GM15510 (cell line): Measurements from ENCODE around the gene TYK2.

ENCODE experiments used
- POLR2A ChIP-seq: IDR thresholded peaks from 3 replicates; pipeline ENCODE4 v1.6.1; 2011; ENCODE audit warnings: borderline replicate concordance; ENCODE audit not compliant: insufficient read length; ENCODE audit errors: extremely low read depth

TYK2 gene

DNA sequence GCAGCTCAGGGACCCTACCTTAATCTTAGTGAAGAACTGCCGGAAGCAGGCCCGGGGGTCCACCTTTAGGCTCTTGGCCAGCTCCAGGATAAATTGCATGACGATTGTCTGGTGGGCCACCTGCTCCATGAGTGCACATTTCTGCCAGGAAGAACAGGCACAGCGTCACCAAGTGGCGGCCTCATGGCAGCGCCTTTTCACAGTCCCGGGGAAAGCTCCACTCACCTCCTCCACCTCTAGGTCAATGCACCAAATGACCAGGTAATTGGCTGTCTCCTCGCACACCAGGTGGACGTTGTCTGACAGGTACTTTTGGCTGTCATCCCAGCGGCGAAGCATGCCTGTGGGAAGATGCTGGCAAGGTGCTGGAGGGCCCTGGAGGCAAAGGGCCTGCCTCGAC is 14.6 kb upstream of the TYK2 start:
- no peak for TF ChIP-seq POLR2A

DNA sequence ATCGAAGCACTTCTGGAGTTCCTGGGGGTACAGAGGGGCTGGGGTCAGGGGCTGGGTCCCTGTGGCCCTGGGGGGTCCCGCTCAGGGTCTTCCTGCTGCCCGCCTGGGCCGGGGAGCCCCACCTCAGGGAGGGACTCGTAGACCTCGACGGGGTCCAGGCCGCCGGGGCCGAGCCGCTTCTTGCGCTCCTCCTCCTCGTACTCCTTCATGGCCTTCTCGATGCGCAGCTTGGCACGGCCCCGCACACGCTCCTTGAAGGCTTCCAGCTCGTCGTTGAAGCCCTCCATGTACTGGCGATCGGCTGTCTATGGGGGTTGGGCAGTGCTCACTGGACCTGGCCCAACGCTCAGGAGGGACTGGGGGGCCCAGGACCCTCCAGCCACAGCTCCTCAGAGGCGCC is 12.8 kb upstream of the TYK2 start:
- TF ChIP-seq POLR2A, result no peak

DNA sequence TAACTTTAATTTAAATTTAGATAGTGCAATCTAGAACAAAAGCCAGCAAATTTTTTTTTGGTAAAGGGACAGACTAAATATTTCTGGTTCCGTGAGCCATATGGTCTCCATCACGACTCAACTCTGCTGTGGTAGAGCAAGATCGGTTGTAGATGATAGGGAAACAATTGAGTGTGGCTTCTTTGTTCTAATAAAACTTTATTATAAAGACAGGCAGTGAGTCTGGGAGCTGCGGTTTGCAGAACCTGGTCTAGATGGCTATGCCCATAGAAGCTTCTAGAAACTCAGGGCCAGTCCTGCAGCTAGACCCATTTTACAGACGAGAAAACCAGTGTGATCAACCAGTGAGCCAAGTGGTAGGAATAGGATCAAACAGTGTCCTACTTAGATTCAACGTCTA is 11.7 kb upstream of the TYK2 start:
- no peak for TF ChIP-seq POLR2A

DNA sequence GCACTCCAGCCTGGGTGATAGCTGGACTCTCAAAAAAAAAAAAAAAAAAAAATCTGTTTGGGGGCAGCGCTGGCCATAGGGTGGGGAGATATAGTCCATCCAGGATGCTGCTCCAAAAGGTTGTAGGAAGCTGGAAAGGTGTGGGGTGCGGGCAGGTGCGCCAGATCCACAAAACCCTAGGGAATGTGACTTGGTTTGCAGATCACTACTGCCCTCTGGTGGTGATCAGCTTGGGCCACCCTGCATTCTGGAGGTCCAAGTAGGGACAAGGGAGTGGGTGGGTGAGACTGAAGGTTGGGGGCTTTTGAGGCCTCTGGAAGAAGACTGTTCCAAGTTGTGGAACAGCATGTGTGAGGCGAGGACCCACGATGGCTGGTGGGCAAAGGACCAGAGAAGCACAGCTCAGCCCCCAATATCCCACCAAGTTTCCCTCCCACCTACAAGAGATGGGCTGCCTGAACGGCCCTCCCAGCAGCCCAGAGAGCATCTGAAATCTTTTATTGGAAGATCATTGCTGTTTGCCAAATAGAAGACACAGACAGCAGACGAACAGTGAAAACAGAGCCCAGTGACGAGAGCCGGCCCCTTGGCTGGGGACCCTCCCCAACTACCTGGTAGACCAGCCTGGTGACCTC is 10.4 kb upstream of the TYK2 start:
- TF ChIP-seq POLR2A, result no peak

DNA sequence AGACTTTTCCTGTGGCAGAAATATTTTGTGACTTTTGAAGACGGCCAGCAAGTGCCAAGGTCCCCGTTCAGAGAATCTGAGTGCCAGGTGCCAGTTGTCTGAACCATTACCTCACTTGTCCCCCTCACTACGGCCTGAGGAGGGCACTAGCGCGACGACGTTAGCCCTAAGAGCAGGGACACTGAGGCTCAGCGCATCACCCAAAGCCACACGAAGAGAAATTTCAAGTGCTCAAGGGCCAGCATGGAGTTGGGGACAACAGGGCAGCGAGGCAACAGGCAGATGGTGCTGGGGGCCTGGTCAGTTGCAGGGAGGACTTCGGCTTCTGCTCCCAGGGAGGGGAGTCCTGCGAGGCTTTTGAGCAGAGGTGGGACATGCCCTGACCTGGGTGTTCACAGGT is 9.5 kb upstream of the TYK2 start:
- TF ChIP-seq POLR2A, result no peak

DNA sequence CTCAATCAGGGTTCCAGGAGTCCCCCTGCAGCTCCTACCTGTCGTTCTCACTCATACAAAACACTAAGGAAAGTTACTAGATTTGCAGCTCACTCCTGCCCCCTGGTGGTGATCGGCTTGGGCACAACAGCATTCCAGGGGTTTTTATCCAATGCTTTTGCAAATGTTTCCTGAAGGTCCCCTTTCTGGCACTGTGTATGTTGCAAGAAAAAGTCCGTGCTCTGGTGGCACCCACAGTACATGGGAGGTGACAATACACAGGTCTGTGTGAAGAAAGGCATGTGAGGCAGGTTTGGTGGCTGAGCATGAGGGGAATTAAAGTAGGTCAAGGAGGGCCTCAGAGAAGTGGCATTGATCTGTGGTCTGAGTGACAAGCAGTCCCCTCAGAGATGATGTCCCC is 8.6 kb upstream of the TYK2 start:
- no peak for TF ChIP-seq POLR2A

DNA sequence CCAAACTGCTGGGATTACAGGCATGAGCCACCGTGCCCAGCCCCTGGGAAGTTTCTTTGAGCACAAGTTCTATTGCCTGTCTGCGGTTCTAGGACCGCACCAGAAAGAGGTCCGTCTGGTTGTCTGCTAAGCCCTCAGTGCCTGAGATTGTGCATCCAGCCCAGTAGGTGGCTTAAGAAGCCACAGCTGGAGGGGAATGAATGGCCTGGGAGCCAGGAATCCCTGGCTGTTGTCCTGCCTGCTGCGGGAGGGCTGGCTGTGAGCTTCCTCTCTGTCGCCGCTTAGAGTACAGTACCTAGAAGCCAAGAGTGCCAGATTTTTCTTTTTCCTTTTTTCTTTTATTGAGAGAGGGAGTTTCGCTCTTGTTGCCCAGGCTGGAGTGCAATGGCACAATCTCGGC is 4.2 kb upstream of the TYK2 start:
- TF ChIP-seq POLR2A, result no peak

DNA sequence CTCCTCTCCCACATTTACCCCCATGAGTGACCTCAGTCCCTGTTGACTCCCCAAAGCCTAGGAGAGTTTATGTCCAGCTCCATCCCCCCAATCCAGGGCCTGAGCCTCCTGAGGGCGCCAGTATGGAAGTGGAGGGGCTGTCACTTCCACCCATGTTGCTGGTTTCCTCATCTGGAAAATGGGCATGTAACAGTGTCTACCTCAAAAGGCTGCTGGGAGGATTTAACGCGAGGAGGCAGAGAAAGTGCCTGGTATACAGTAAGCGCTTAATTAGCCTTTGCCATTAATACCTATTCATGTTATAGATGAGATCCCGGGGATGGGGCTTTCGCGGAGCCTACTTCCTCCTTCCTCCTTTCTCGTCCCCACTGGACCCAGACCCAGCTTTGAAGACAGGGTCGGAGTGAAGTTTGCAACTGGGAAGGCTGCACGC is 476 bp downstream of the TYK2 start:
- TF ChIP-seq POLR2A, result no peak

DNA sequence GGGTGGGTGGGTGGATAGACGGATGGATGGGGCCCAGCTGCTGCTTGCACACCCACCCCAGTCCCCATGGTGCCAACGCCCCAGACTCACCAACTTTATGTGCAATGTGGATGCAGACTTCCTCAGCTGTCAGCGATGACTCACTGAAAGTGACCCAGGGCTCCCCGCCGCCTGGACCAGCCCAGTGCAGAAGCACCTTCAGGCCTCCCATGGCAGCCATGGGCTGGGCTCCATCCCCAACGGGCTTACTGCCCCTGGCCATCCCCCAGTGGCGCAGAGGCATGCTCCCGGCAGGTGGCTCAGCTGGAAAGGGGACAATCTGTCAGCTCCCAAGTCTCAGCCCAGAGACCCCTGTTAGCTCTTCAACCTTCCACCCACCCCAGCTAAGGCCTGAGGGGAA is 2.2 kb downstream of the TYK2 start:
- no peak for TF ChIP-seq POLR2A

DNA sequence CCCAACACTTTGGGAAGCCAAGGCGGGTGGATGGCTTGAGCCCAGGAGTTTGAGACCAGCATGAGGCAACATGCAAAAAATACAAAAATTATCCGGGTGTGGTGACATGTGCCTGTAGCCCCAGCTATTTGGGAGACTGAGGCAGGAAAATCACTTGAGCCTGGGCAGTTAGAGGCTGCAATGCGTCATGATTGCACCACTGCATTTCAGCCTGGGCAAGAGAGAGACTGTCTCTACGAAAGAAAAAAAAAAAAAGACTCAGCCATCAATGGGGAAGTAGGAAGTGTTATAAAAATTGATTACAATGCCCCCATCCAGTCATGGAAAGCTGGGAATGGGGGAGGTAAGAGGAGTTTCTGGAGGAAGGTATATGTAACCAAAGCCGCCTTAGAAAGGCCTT is 5.4 kb downstream of the TYK2 start:
- no peak for TF ChIP-seq POLR2A

DNA sequence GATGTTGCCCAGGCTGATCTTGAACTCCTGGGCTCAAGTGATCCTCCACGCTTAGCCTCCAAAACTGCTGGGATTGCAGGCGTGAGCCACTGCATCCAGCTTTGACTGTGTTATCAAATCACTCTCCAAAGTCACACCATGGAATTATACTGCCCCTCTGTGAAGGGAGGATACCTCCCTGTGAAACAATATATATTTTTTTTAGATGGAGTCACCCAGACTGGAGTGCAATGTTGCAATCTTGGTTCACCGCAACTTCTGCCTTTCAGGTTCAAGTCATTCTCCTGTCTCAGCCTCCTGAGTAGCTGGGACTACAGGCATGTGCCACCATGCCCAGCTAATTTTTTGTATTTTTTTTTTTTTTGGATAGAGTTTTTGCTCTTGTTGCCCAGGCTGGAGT is 7.7 kb downstream of the TYK2 start:
- no peak for TF ChIP-seq POLR2A

DNA sequence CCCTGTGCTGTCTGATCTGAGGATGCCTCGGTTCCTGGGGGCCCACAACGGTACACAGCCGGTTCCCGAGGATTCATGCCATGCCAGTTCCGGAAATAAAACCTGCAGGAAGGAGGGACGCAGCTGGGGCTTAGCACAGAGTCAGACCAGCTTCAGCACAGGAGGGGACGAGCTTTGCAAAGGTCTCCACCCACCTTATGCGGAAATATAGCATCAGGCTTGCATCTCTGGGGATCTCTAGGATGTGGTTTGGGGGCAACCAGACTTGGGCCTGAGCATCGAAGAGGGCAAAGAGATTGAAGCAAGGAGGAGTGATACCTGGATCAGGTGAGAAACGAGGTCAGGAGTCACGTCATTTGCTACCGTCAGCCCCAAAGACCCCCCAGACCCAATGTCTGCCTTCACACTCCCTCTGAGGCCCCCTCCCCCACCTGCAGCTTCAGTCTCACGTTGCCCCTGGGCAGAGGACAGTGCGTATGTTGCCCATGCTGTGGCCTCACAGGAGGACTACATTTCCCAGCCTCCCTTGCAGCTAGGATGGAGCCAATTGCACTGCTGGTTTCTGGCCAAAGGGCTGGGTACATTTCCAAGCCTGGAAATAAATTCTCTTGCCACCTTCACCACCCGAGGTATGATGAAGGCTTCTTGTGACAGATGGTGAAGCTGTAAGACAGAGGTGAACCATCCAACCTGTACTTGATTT is 12.1 kb downstream of the TYK2 start:
- no peak for TF ChIP-seq POLR2A

DNA sequence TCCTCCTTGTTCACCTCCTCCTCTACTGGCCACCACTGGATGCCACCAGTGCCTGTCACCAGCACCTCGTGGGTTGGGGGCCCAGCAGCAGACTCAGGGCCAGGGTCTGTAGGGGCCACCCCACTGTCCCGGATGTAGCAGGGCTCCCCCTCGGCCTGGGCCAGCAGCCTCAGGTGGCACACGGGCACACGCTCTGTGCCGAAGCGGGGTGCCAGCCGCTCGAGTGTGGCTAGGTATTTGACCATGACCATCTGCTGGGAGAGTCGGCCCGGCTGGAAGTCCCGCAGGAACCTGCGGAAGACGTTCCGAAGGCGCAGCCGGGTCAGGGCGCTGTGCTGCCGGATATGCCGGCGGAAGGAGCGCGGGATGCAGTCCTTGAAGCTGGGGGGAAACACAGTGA is 14.9 kb downstream of the TYK2 start:
- TF ChIP-seq POLR2A, result no peak

DNA sequence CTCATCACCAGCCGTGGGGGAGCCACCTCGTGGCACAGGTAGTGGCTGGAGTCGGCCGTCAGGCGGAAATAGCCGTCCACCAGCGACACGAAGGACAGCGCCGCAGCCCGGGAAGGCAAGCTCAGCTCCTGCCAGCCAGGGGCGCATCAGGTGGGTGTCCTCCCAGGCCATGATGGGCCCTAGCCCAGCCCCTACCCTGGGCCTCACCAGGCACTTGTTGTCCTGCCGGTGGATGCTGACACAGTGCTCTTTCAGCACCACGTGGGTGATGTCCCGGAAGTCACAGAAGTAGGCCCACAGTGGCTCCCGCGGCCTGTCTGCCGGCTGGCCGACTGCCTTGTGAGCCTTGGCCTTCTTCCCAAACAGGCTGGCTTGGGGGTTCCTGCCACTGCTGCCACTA is 15.7 kb downstream of the TYK2 start:
- TF ChIP-seq POLR2A, result no peak

DNA sequence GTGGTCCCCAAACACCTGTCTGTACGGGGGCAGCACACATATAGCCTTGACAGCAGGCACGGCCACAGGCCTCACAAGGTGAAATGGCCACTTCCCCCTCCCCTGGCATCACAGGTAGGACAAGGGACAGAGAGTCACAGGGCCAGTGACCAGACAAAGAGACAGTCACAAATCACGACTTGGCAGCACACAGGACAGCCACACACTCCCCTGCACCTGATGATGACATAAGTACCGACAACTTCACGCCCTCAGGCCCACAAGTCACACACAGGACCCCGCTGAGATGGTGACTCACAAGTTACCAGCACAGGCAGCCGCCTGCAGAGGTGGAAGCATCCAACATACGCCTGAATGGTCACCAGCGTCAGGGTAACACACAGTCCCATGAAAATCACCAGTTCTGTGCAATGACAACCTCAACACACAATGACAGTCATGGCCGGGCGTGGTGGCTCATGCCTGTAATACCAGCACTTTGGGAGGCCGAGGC is 16.5 kb downstream of the TYK2 start:
- TF ChIP-seq POLR2A, result no peak

DNA sequence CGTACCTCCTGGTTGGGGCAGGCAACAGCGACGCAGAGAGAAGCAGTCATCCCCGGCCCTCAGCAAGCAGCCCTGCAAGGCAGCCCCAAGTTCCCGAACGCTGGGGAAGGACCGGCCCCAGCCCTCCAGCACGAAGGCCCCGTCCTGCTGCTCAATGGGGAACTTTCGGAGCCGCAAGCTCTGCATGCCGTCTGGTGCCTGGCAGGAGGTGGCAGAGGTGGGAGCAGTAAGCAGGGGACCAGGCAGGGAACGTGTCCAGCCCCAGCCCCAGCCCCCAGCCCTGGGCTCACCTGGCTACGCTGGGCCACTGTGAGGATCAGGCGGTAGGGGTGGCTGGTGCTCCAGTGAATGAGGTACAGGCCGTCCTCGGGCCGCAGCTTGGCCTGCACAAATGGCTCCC is 18.1 kb downstream of the TYK2 start:
- no peak for TF ChIP-seq POLR2A
